Measurements from ENCODE around the gene SNX19. TPM values are rescaled to one million over a fixed set of nuclear protein-coding genes. Genes with fewer than 3 reads are reported as not detected.

Gene SNX19
- total and polyA plus RNA-seq, 2 of the 4 experiments (the other 2 are of a cell fraction) = 35.9 to 113 TPM

DNA sequence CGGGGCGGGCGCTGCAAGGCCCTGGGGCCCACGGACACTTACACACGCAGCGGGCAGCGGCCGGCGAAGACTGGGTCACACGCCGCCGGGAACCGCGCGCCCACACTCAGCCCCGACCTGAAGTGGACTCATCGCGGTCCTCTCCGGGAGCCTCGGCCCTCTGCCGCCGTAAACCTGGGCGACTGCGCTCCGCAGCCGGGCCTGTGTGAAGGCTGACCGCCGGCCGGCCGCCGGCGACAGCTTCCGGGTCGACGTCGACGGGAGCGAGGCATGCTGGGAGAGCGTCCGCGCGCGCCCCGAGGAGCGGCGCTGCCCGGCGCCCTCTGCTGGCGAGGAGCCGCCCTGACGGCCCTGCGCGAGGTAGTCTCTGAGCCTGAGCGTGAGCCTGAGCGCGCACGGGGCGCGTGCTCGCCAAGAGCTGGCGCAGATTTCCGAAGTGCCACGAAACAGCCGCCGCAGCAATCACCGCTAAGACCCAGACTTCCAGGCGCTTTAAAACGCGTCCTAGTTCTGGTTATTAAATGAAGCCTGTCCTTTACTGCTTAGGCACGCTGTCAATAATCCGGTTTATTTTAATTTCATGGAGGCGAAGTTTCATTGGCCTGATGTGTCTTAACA is at the start of gene SNX19 (continued):
- TF ChIP-seq, protein P1, sequence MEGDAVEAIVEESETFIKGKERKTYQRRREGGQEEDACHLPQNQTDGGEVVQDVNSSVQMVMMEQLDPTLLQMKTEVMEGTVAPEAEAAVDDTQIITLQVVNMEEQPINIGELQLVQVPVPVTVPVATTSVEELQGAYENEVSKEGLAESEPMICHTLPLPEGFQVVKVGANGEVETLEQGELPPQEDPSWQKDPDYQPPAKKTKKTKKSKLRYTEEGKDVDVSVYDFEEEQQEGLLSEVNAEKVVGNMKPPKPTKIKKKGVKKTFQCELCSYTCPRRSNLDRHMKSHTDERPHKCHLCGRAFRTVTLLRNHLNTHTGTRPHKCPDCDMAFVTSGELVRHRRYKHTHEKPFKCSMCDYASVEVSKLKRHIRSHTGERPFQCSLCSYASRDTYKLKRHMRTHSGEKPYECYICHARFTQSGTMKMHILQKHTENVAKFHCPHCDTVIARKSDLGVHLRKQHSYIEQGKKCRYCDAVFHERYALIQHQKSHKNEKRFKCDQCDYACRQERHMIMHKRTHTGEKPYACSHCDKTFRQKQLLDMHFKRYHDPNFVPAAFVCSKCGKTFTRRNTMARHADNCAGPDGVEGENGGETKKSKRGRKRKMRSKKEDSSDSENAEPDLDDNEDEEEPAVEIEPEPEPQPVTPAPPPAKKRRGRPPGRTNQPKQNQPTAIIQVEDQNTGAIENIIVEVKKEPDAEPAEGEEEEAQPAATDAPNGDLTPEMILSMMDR (conservative IDR thresholded peaks at IDR 0.05; ENCODE audit: low read depth, low read length) = peak; percentile 98
- no peak for TF ChIP-seq CEBPB (IDR thresholded peaks at IDR 0.05; ENCODE audit: low read depth, low read length)
- TF ChIP-seq RFX5 (IDR thresholded peaks at IDR 0.05; ENCODE audit: low read depth, low read length) = no peak
- no peak for TF ChIP-seq MAFK (IDR thresholded peaks at IDR 0.05; ENCODE audit: low read depth, low read length)
- TF ChIP-seq BHLHE40 (IDR thresholded peaks at IDR 0.05; ENCODE audit: low read depth, low read length) = peak; percentile 30; the same call in 1 of the 2 replicates
- TF ChIP-seq ELK1 (IDR thresholded peaks at IDR 0.05; ENCODE audit: borderline replicate concordance, low read depth, low read length) = no peak
- TF ChIP-seq FOS (IDR thresholded peaks at IDR 0.05; ENCODE audit: low read depth, low read length) = no peak
- TF ChIP-seq SMC3 (IDR thresholded peaks at IDR 0.05; ENCODE audit: low read depth, low read length) = peak; percentile 66
